ENCODE data around the gene LIF.

The LIF gene

DNA sequence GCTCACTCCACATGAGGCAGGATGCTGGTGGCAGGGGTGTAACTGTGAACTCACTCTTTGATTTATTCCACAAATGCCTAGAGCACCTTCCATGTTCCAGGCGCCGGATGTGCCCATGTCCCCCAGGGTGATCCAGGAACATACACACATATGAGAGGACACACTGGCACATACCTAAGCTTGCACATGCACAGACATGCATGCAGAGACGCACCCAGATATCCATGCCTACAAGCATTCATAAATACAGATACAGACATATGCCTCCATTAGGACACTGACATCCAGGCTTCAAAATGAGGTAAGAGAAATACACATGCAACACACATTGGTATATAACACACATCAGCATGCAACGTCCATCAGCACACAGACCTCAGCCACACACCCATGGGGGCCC, 15.6 kb upstream of the LIF start:
- 100% methylated on average over 3 to 4 of the region's 4 CpGs for WGBS, 2 experiments (ENCODE audit: insufficient coverage in 2 of 2)
- H3K9me3 ChIP-seq (ENCODE audit: control insufficient read depth, low read length), result no peaks in the 10 kb centered on the region
- H3K36me3 ChIP-seq (ENCODE audit: control insufficient read depth, insufficient read depth, low read length), result no peaks in the 10 kb centered on the region
- peaks cover 12% of the 10 kb centered on the region for H3K4me1 ChIP-seq (ENCODE audit: control insufficient read depth, insufficient read depth, low read length, poor library complexity, severe bottlenecking)
- H3K27ac ChIP-seq (ENCODE audit: low read depth, low read length, severe bottlenecking), result no peak overlapping the region
- no peak overlapping the region for H3K4me3 ChIP-seq (ENCODE audit: extremely low read depth, insufficient read depth, low read length, poor library complexity, severe bottlenecking)

DNA sequence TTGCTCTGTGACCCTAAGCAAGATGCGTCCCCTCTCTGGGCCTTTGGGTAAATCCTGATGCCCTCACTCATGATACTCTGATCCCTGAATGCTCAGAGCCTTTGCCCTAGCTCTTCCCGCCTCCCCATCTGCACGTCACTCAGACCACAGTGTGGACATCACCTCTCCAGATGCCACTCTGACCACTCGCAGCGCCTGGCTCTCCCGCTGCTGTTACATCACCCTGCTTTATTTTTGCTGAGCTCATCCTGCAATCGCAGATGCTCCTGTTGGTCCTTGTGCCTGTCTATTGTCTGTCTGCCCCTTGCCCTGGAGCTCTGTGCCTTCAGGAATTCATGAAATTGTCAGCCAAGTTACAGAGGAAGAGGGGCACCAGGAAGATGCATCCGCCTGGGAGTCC, 14.6 kb upstream of the LIF start:
- H3K4me1 ChIP-seq (ENCODE audit: control insufficient read depth, insufficient read depth, low read length, poor library complexity, severe bottlenecking), result peaks cover 15% of the 10 kb centered on the region
- 91 to 92% methylated on average over 8 of the region's 8 CpGs for WGBS, 2 experiments (ENCODE audit: insufficient coverage in 2 of 2)
- H3K9me3 ChIP-seq (ENCODE audit: control insufficient read depth, low read length), result no peaks in the 10 kb centered on the region
- no peaks in the 10 kb centered on the region for H3K36me3 ChIP-seq (ENCODE audit: control insufficient read depth, insufficient read depth, low read length)
- H3K4me3 ChIP-seq (ENCODE audit: extremely low read depth, insufficient read depth, low read length, poor library complexity, severe bottlenecking), result no peak overlapping the region
- no peak overlapping the region for H3K27ac ChIP-seq (ENCODE audit: low read depth, low read length, severe bottlenecking)

DNA sequence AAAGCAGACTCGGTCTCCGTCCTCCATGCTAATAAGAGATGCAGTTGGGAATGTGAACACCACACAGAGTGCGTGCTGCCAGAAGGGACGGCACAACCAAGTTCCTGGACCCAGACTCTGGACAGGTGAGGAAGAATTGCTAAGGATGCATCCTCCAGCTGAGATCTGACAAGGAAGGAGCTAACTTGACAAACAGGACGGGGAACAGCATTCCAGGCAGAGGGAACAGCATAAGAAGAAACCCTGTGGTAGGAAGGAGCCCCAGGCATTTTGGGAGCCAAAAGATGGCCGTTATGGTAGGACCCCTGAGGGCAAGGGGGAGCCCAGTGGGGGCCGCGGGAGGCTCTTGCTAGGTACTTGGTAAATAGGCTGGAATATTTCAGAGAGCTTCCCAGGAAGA, 14.1 kb upstream of the LIF start:
- Histone ChIP-seq H3K9me3 (ENCODE audit: control insufficient read depth, low read length) (no peaks in the 10 kb centered on the region), H3K4me3 (ENCODE audit: extremely low read depth, insufficient read depth, low read length, poor library complexity, severe bottlenecking) (no peak overlapping the region)

GRCh38 chr22:30260276-30260675, 13.7 kb upstream of the LIF start:
- Histone ChIP-seq H3K4me3 (ENCODE audit: extremely low read depth, insufficient read depth, low read length, poor library complexity, severe bottlenecking) (no peak overlapping the region), H3K4me1 (ENCODE audit: control insufficient read depth, insufficient read depth, low read length, poor library complexity, severe bottlenecking) (peaks cover 15% of the 10 kb centered on the region), H3K36me3 (ENCODE audit: control insufficient read depth, insufficient read depth, low read length) (no peaks in the 10 kb centered on the region), H3K9me3 (ENCODE audit: control insufficient read depth, low read length) (no peaks in the 10 kb centered on the region), H3K27ac (ENCODE audit: low read depth, low read length, severe bottlenecking) (no peak overlapping the region)
- 97 to 99% methylated on average over 7 to 8 of the region's 11 CpGs for WGBS, 2 experiments (ENCODE audit: insufficient coverage in 2 of 2)

More for the DNA sequence above, 14.1 kb upstream of the LIF start:
- H3K36me3 ChIP-seq (ENCODE audit: control insufficient read depth, insufficient read depth, low read length), result no peaks in the 10 kb centered on the region
- 92 to 95% methylated on average over 6 to 8 of the region's 8 CpGs for WGBS, 2 experiments (ENCODE audit: insufficient coverage in 2 of 2)
- no peak overlapping the region for H3K27ac ChIP-seq (ENCODE audit: low read depth, low read length, severe bottlenecking)
- peaks cover 15% of the 10 kb centered on the region for H3K4me1 ChIP-seq (ENCODE audit: control insufficient read depth, insufficient read depth, low read length, poor library complexity, severe bottlenecking)

- Histone ChIP-seq H3K4me3 (ENCODE audit: extremely low read depth, insufficient read depth, low read length, poor library complexity, severe bottlenecking) (no peak overlapping the region), H3K27ac (ENCODE audit: low read depth, low read length, severe bottlenecking) (no peak overlapping the region), H3K9me3 (ENCODE audit: control insufficient read depth, low read length) (no peaks in the 10 kb centered on the region), H3K36me3 (ENCODE audit: control insufficient read depth, insufficient read depth, low read length) (no peaks in the 10 kb centered on the region), H3K4me1 (ENCODE audit: control insufficient read depth, insufficient read depth, low read length, poor library complexity, severe bottlenecking) (peaks cover 41% of the 10 kb centered on the region)
- WGBS, 2 experiments (ENCODE audit: insufficient coverage in 2 of 2), result 86 to 100% methylated on average over 1 to 3 of the region's 6 CpGs
These were observed 7.8 kb upstream of the LIF start for GRCh38 chr22:30254314-30254713.

GRCh38 chr22:30253205-30253852, 6.8 kb upstream of the LIF start:
- Histone ChIP-seq H3K36me3 (ENCODE audit: control insufficient read depth, insufficient read depth, low read length) (no peaks in the 10 kb centered on the region), H3K4me3 (ENCODE audit: extremely low read depth, insufficient read depth, low read length, poor library complexity, severe bottlenecking) (no peak overlapping the region), H3K9me3 (ENCODE audit: control insufficient read depth, low read length) (no peaks in the 10 kb centered on the region), H3K4me1 (ENCODE audit: control insufficient read depth, insufficient read depth, low read length, poor library complexity, severe bottlenecking) (peaks cover 47% of the 10 kb centered on the region), H3K27ac (ENCODE audit: low read depth, low read length, severe bottlenecking) (no peak overlapping the region)
- 77 to 86% methylated on average over 12 to 13 of the region's 22 CpGs for WGBS, 2 experiments (ENCODE audit: insufficient coverage in 2 of 2)

DNA sequence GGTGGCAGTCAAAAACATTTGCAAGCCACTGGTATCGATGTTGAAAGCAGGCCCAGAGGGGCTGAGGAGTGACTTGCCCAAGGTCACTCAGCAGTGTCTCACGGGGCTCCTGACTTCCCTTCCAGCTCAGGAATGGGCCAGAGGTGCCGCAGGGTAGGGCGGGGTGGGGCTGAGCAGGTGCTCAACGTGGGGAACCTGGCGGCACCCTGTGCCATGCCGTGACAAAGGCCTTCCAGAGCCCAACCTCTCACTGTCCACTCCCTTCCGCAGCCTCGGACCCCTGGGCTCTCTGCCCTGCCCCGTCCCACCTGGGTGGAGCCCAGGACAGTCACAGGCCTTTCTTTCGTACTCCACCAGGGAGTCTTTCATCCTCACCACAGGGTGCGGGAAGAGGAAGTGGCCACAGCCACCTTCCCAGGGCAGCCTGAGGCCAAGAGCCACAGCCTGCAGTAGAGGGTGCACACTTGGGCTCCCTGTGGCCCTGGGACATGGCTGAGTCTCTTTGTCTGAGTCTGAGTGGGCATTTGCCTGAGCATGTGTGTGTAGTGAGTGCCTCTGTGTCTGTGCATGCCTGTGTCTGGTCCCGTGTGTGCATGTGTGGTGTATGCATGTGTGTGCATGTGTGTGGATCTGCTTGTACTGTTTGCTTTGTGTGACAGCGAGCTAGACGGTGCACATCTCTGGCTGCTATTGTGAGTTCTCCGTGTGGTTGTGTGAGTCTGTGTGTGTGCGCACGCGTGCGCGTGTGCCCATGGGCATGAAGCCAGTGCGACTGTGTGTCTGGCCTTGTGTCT, 6.0 kb upstream of the LIF start:
- H3K36me3 ChIP-seq (ENCODE audit: control insufficient read depth, insufficient read depth, low read length), result no peaks in the 10 kb centered on the region
- no peaks in the 10 kb centered on the region for H3K9me3 ChIP-seq (ENCODE audit: control insufficient read depth, low read length)
- no peak overlapping the region for H3K4me3 ChIP-seq (ENCODE audit: extremely low read depth, insufficient read depth, low read length, poor library complexity, severe bottlenecking)
- no peak overlapping the region for H3K27ac ChIP-seq (ENCODE audit: low read depth, low read length, severe bottlenecking)
- H3K4me1 ChIP-seq (ENCODE audit: control insufficient read depth, insufficient read depth, low read length, poor library complexity, severe bottlenecking), result peaks cover 42% of the 10 kb centered on the region
- 87 to 88% methylated on average over 13 to 22 of the region's 22 CpGs for WGBS, 2 experiments (ENCODE audit: insufficient coverage in 2 of 2)

- Histone ChIP-seq H3K4me3 (ENCODE audit: extremely low read depth, insufficient read depth, low read length, poor library complexity, severe bottlenecking) (no peak overlapping the region), H3K9me3 (ENCODE audit: control insufficient read depth, low read length) (no peaks in the 10 kb centered on the region), H3K4me1 (ENCODE audit: control insufficient read depth, insufficient read depth, low read length, poor library complexity, severe bottlenecking) (peaks cover 39% of the 10 kb centered on the region), H3K27ac (ENCODE audit: low read depth, low read length, severe bottlenecking) (no peak overlapping the region), H3K36me3 (ENCODE audit: control insufficient read depth, insufficient read depth, low read length) (no peaks in the 10 kb centered on the region)
- 93 to 96% methylated on average over 7 to 10 of the region's 10 CpGs for WGBS, 2 experiments (ENCODE audit: insufficient coverage in 2 of 2)
These were observed 5.2 kb upstream of the LIF start for GRCh38 chr22:30251711-30252110.

DNA sequence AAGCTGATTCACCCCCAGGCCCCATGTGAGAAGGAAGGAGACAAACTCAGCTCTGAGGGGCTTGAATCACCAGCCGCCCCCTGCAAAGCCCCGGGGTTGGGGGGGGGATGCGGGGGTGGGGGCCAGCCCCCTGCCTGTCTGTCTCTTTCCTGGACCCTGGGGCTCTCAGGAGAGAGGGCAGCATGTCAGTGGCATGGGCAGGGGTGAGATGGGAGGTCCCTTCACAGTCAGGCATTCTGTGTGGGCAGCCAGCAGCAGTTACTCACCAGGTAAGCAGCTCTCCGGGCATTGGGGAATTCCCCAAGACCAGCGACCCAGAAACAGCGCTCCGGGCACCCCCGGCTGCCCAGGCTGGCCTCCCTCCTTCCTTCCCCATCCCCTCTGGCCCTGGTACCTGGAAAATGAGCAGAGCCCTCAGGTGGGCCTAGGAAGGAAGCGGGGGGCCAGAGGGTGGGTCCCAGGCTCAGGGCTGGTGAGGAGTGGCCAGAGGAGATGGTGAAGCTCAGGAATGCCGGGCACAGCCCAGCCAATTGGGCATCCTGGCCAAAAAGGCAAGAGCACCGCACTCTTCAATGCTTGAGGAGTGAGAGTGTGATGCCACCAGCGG, 4.2 kb upstream of the LIF start:
- H3K4me3 ChIP-seq (ENCODE audit: extremely low read depth, insufficient read depth, low read length, poor library complexity, severe bottlenecking), result no peak overlapping the region
- H3K27ac ChIP-seq (ENCODE audit: low read depth, low read length, severe bottlenecking), result no peak overlapping the region
- H3K36me3 ChIP-seq (ENCODE audit: control insufficient read depth, insufficient read depth, low read length), result no peaks in the 10 kb centered on the region
- H3K4me1 ChIP-seq (ENCODE audit: control insufficient read depth, insufficient read depth, low read length, poor library complexity, severe bottlenecking), result peaks cover 36% of the 10 kb centered on the region
- 84 to 96% methylated on average over 5 to 8 of the region's 12 CpGs for WGBS, 2 experiments (ENCODE audit: insufficient coverage in 2 of 2)
- no peaks in the 10 kb centered on the region for H3K9me3 ChIP-seq (ENCODE audit: control insufficient read depth, low read length)

- H3K4me3 ChIP-seq (ENCODE audit: extremely low read depth, insufficient read depth, low read length, poor library complexity, severe bottlenecking), result no peak overlapping the region
- no peaks in the 10 kb centered on the region for H3K9me3 ChIP-seq (ENCODE audit: control insufficient read depth, low read length)
- H3K36me3 ChIP-seq (ENCODE audit: control insufficient read depth, insufficient read depth, low read length), result no peaks in the 10 kb centered on the region
- no peak overlapping the region for H3K27ac ChIP-seq (ENCODE audit: low read depth, low read length, severe bottlenecking)
- 100% methylated on average over 3 of the region's 3 CpGs for WGBS, 2 experiments (ENCODE audit: insufficient coverage in 2 of 2)
- peaks cover 36% of the 10 kb centered on the region for H3K4me1 ChIP-seq (ENCODE audit: control insufficient read depth, insufficient read depth, low read length, poor library complexity, severe bottlenecking)
These were observed 3.5 kb upstream of the LIF start for GRCh38 chr22:30250039-30250565.
